HepG2 (cell line): ENCODE data around the gene EFNA2. TPM values are rescaled to one million over a fixed set of nuclear protein-coding genes. Genes with fewer than 3 reads are reported as not detected.

Experiments used
- ARID3A ChIP-seq: IDR thresholded peaks from 2 replicates; pipeline ENCODE4 v1.6.1; 2012; ENCODE audit warnings: low read depth, low read length, improper control_type of control experiment
- BRF2 ChIP-seq: sonication (generic); formaldehyde crosslinking; IDR thresholded peaks from 2 replicates; pipeline ENCODE4 v1.8.1; 2022; ENCODE audit warnings: mild to moderate bottlenecking, missing genetic modification reagents
- FOXP4 ChIP-seq: sonication (generic); formaldehyde crosslinking; IDR thresholded peaks from 2 replicates; pipeline ENCODE4 v1.4.0; 2020; ENCODE audit warnings: missing genetic modification reagents
- GATAD2A ChIP-seq: IDR thresholded peaks from 2 replicates; pipeline ENCODE4 v1.6.1; 2016
- HNF1B ChIP-seq: sonication (generic); formaldehyde crosslinking; IDR thresholded peaks from 2 replicates; pipeline ENCODE4 v1.5.1; 2020; ENCODE audit warnings: mild to moderate bottlenecking, moderate library complexity, missing genetic modification reagents
- KLF12 ChIP-seq: sonication (generic); formaldehyde crosslinking; IDR thresholded peaks from 2 replicates; pipeline ENCODE4 v1.4.0; 2020; ENCODE audit warnings: missing genetic modification reagents, borderline replicate concordance
- LBX2 ChIP-seq: sonication (generic); formaldehyde crosslinking; IDR thresholded peaks from 2 replicates; pipeline ENCODE4 v1.5.0; 2020; ENCODE audit warnings: missing genetic modification reagents, mild to moderate bottlenecking, borderline replicate concordance
- PBX3 ChIP-seq: sonication (generic); formaldehyde crosslinking; IDR thresholded peaks from 2 replicates; pipeline ENCODE4 v1.8.1; 2023; ENCODE audit warnings: missing genetic modification reagents, inconsistent platforms, borderline replicate concordance
- PPARG ChIP-seq: conservative IDR thresholded peaks from 2 replicates; pipeline ENCODE4 v1.6.1; 2016; ENCODE audit warnings: missing biosample characterization, missing genetic modification reagents
- RBM39 ChIP-seq: fragments of 200-400 bp; formaldehyde crosslinking; IDR thresholded peaks from one replicate; pipeline ENCODE4 v1.6.1; 2018; ENCODE audit warnings: antibody characterized with exemption, mild to moderate bottlenecking, low read depth, low read length; ENCODE audit not compliant: poor library complexity, severe bottlenecking
- SRSF4 ChIP-seq: fragments of 200-400 bp; formaldehyde crosslinking; IDR thresholded peaks from one replicate; pipeline ENCODE4 v1.6.1; 2018; ENCODE audit warnings: mild to moderate bottlenecking, low read depth, low read length, moderate library complexity; ENCODE audit not compliant: poor library complexity, severe bottlenecking
- ZNF160 ChIP-seq: sonication (generic); formaldehyde crosslinking; IDR thresholded peaks from 2 replicates; pipeline ENCODE4 v1.8.0; 2022; ENCODE audit warnings: mild to moderate bottlenecking, inconsistent platforms, missing genetic modification reagents
- ZNF296 ChIP-seq: sonication (generic); formaldehyde crosslinking; conservative IDR thresholded peaks from 2 replicates; pipeline ENCODE4 v1.5.0; 2020; ENCODE audit warnings: mild to moderate bottlenecking, missing genetic modification reagents
- ZNF431 ChIP-seq: sonication (generic); formaldehyde crosslinking; IDR thresholded peaks from 2 replicates; pipeline ENCODE4 v1.9.0; 2022; ENCODE audit warnings: missing genetic modification reagents, low read depth, mild to moderate bottlenecking, borderline replicate concordance
- ZNF512 ChIP-seq: sonication (generic); formaldehyde crosslinking; IDR thresholded peaks from 2 replicates; pipeline ENCODE4 v1.4.0; 2020; ENCODE audit warnings: mild to moderate bottlenecking, missing genetic modification reagents
- ZNF580 ChIP-seq: IDR thresholded peaks from 2 replicates; pipeline ENCODE4 v1.6.1; 2016; ENCODE audit warnings: low read depth, borderline replicate concordance
- ZNF883 ChIP-seq: sonication (generic); formaldehyde crosslinking; IDR thresholded peaks from 2 replicates; pipeline ENCODE4 v1.5.1; 2020; ENCODE audit warnings: mild to moderate bottlenecking, missing genetic modification reagents; ENCODE audit errors: not compliant biosample characterization
- polyA plus RNA-seq, 8 experiments: library from polyadenylated mRNA; depleted of rRNA in 3 of 8; stranded (reverse) in 7 of 8; unstranded in 1 of 8; fragments of >200 nt; fragmentation: Illumina TruSeq in 4 of 8; extraction: Trizol in 4 of 8; gene quantifications; 2 replicates each; pipeline versions ENCODE4 v1.2.1 to v1.2.3, GENCODE V29; 2011 to 2016; ENCODE audit warnings: low read depth in 4 of 8, missing spikeins in 1 of 8, mixed read lengths in 1 of 8; ENCODE audit not compliant: insufficient read depth in 1 of 8
- total RNA-seq, 5 experiments: library from RNA; depleted of rRNA; stranded (reverse); fragments of >200 nt; fragmentation: Illumina TruSeq; extraction: Trizol; gene quantifications; 2 replicates each; pipeline ENCODE4 v1.2.3, GENCODE V29; 2016; ENCODE audit warnings: low read depth in 1 of 5

EFNA2 gene
- total and polyA plus RNA-seq, 2 of the 13 experiments (the other 11 are each of a cell fraction or from before 2014, with no cell fraction given): 6.0 to 9.9 TPM

GRCh38 chr19:1244693-1245451 is 40.8 kb upstream of the EFNA2 start (continued):
- no peak for TF ChIP-seq SRSF4
- peak; percentile 84 for TF ChIP-seq GATAD2A
- TF ChIP-seq ZNF431 (CRISPR knock-in tag): peak; percentile 48
- TF ChIP-seq KLF12 (CRISPR knock-in tag): peak; percentile 96
- no peak; the same call in 1 of the 2 replicates for TF ChIP-seq LBX2
- TF ChIP-seq ARID3A: no peak
- no peak for TF ChIP-seq PBX3 (CRISPR knock-in tag)
- TF ChIP-seq ZNF296 (CRISPR knock-in tag): 0 out of 2 replicates have a peak, but pooled peaks have one; percentile 19
- TF ChIP-seq FOXP4: peak; percentile 82
- no peak for TF ChIP-seq ZNF883 (CRISPR knock-in tag)
- peak; percentile 98 for TF ChIP-seq PPARG (CRISPR knock-in tag)
- peak; percentile 79; the same call in 1 of the 2 replicates for TF ChIP-seq ZNF580
- TF ChIP-seq ZNF512 (CRISPR knock-in tag): no peak
- TF ChIP-seq ZNF160: 0 out of 2 replicates have a peak, but pooled peaks have one; percentile 64
- peak; percentile 91 for TF ChIP-seq HNF1B (CRISPR knock-in tag)
- no peak for TF ChIP-seq RBM39
- no peak for TF ChIP-seq BRF2 (CRISPR knock-in tag)
